OCI-LY1 (cell line): ENCODE results near the gene KCNH1.

ENCODE experiments used
- H2AFZ ChIP-seq: fragments of 200-600 bp; sonication (generic), shearing (Covaris generic); 2 replicates; pipeline ENCODE4 v1.6.0; 2014; ENCODE audit warnings: antibody characterized with exemption, mild to moderate bottlenecking, low read length
- H3F3A ChIP-seq: fragments of 200-600 bp; sonication (generic), shearing (Covaris generic); 2 replicates; pipeline ENCODE4 v1.6.0; 2014; ENCODE audit warnings: mild to moderate bottlenecking, antibody characterized with exemption, low read length, moderate library complexity; ENCODE audit not compliant: insufficient read depth
- H3K27ac ChIP-seq: fragments of 200-600 bp; sonication (generic); 2 replicates; pipeline ENCODE4 v1.5.1; 2014; ENCODE audit warnings: low read length, mixed run types, mild to moderate bottlenecking, low read depth; ENCODE audit not compliant: poor library complexity, severe bottlenecking
- H3K27me3 ChIP-seq: fragments of 200-600 bp; sonication (generic); 2 replicates; pipeline ENCODE4 v1.6.0; 2014; ENCODE audit warnings: antibody characterized with exemption, mild to moderate bottlenecking, low read length, moderate library complexity; ENCODE audit not compliant: insufficient read depth
- H3K36me3 ChIP-seq: fragments of 200-600 bp; sonication (generic); 2 replicates; pipeline ENCODE4 v1.6.1; 2014; ENCODE audit warnings: mild to moderate bottlenecking, antibody characterized with exemption, low read length, moderate library complexity, mixed read lengths; ENCODE audit not compliant: insufficient read depth
- H3K4me1 ChIP-seq: fragments of 200-600 bp; sonication (generic); 2 replicates; pipeline ENCODE4 v1.5.1; 2014; ENCODE audit warnings: mild to moderate bottlenecking, low read length, moderate library complexity; ENCODE audit not compliant: insufficient read depth, severe bottlenecking
- H3K4me2 ChIP-seq: fragments of 200-600 bp; sonication (generic), shearing (Covaris generic); 2 replicates; pipeline ENCODE4 v1.6.1; 2014; ENCODE audit warnings: low read length
- H3K4me3 ChIP-seq: fragments of 200-600 bp; sonication (generic); 2 replicates; pipeline ENCODE4 v1.5.1; 2014; ENCODE audit warnings: low read length, low read depth, mild to moderate bottlenecking, mixed read lengths; ENCODE audit not compliant: poor library complexity, severe bottlenecking
- H3K79me2 ChIP-seq: fragments of 200-600 bp; shearing (Covaris generic); 2 replicates; pipeline ENCODE4 v1.6.1; 2016; ENCODE audit warnings: mixed run types, low read length, mixed read lengths; ENCODE audit not compliant: insufficient read depth
- H3K9ac ChIP-seq: fragments of 200-600 bp; sonication (generic), shearing (Covaris generic); 2 replicates; pipeline ENCODE4 v1.6.1; 2014; ENCODE audit warnings: mild to moderate bottlenecking, low read length, mixed read lengths
- H3K9me2 ChIP-seq: fragments of 200-600 bp; sonication (generic), shearing (Covaris generic); 2 replicates; pipeline ENCODE4 v1.6.1; 2014; ENCODE audit warnings: low read depth, mild to moderate bottlenecking, low read length, mixed read lengths
- H3K9me3 ChIP-seq: fragments of 200-600 bp; shearing (Covaris generic); 2 replicates; pipeline ENCODE4 v1.6.1; 2014; ENCODE audit warnings: low read length, mixed read lengths
- H4K20me1 ChIP-seq: fragments of 200-600 bp; sonication (generic), shearing (Covaris generic); 2 replicates; pipeline ENCODE4 v1.6.0; 2016; ENCODE audit warnings: mild to moderate bottlenecking, low read length; ENCODE audit not compliant: insufficient read depth
- CTCF ChIP-seq: fragments of 200-600 bp; sonication (generic), shearing (Covaris generic); IDR thresholded peaks from 2 replicates; pipeline ENCODE4 v1.5.1; 2017; ENCODE audit warnings: mild to moderate bottlenecking, antibody characterized with exemption, low read length, moderate library complexity, mixed read lengths
- EZH2 ChIP-seq: fragments of 200-600 bp; sonication (generic), shearing (Covaris generic); IDR thresholded peaks from 2 replicates; pipeline ENCODE4 v1.8.0; 2017; ENCODE audit warnings: borderline replicate concordance, mixed run types, mild to moderate bottlenecking, antibody characterized with exemption, low read length, moderate library complexity, mixed read lengths

KCNH1 gene

DNA sequence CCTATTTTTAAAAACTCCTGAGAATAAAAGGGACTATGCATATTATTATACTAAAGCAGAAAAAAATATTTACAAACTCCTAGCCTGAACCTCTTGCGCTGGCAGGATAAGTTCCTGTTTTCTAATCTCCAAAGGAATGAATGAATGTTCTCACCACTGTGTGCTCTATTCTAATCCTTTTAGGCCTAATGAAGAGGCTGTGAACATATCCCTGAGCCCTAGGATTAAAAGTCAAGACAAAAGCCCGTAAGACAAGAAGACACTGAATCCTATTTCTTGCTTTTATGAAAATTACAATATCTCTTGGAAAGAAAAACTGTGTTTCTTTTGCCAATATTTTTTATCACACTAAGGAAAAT is 487.7 kb downstream of the KCNH1 start:
- no peaks in the 10 kb centered on the region for H3K9me2 ChIP-seq
- H3K9ac ChIP-seq: no peak overlapping the region
- no peak overlapping the region for H3K4me3 ChIP-seq
- no peaks in the 10 kb centered on the region for H3K9me3 ChIP-seq
- H3F3A ChIP-seq: no peaks in the 10 kb centered on the region
- no peaks in the 10 kb centered on the region for H3K36me3 ChIP-seq
- no peaks in the 10 kb centered on the region for H3K27me3 ChIP-seq
- no peaks in the 10 kb centered on the region for H3K4me1 ChIP-seq
- H3K4me2 ChIP-seq: no peak overlapping the region
- TF ChIP-seq CTCF (no peak), EZH2 (no peak)
- no peaks in the 10 kb centered on the region for H4K20me1 ChIP-seq
- no peak overlapping the region for H2AFZ ChIP-seq
- H3K27ac ChIP-seq: no peak overlapping the region
- H3K79me2 ChIP-seq: no peaks in the 10 kb centered on the region

DNA sequence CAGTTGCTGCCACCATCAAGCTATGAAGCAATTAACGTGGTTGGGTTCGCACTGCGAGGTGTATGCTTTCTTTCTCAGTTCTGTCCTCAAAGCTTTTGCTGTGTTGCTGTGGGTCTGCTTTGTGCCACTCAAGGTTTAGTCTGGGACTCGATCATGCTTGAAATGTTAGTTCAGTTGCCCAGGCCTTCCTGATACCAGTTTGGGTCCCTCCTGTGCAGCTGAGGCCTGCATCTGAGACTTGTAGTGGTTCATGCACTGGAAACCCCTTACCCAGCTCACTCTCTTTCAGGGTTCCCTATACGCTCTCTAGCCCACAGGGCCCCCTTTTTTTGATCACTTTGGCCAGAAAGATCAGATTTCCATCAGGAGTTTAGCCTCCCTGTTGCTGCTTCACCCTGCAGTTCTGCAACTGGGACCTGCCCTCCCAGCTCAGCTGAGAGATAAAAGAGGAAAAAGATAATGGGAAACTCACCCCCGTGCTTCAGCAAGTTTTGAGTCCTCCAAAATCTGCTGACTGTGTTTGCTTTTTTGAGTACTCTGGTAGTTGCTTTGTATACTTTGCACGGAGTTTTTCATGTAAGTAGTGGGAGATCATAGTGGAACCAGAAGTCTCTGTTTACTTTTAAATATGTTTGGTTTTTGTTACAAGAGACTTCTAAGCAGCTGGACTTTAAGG is 488.2 kb downstream of the KCNH1 start:
- H3K9me3 ChIP-seq: no peaks in the 10 kb centered on the region
- H4K20me1 ChIP-seq: no peaks in the 10 kb centered on the region
- H2AFZ ChIP-seq: no peak overlapping the region
- no peaks in the 10 kb centered on the region for H3K79me2 ChIP-seq
- H3K4me2 ChIP-seq: no peak overlapping the region
- H3K27me3 ChIP-seq: no peaks in the 10 kb centered on the region
- H3K4me3 ChIP-seq: no peak overlapping the region
- no peaks in the 10 kb centered on the region for H3K9me2 ChIP-seq
- no peak overlapping the region for H3K27ac ChIP-seq
- TF ChIP-seq EZH2: no peak
- no peak for TF ChIP-seq CTCF
- H3K4me1 ChIP-seq: no peaks in the 10 kb centered on the region
- no peaks in the 10 kb centered on the region for H3K36me3 ChIP-seq
- H3F3A ChIP-seq: no peaks in the 10 kb centered on the region
- H3K9ac ChIP-seq: no peak overlapping the region

DNA sequence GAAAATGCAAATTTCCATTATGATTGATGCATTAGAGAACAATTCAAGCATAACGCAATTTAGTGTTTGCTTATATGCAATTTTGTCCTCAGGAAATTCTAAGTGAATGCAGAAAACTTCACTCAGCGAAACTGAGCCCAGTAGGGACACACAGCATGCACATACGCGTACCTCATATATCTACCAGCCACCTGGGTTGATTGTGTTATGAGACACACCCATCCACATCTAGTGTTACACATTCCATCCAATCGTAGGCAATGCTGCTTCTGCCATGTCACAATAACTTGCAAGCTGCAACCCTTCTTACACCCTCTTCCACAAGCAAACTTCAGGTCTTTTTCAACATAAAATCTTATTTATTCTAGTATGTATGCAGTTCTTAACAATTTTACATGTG is 492.4 kb downstream of the KCNH1 start:
- Histone ChIP-seq H3K9me2 (no peaks in the 10 kb centered on the region), H4K20me1 (no peaks in the 10 kb centered on the region), H3F3A (no peaks in the 10 kb centered on the region), H3K9me3 (no peaks in the 10 kb centered on the region), H3K4me2 (no peak overlapping the region), H3K27ac (no peak overlapping the region), H3K79me2 (no peaks in the 10 kb centered on the region), H3K36me3 (no peaks in the 10 kb centered on the region), H3K4me3 (no peak overlapping the region), H3K27me3 (no peaks in the 10 kb centered on the region), H2AFZ (no peak overlapping the region), H3K4me1 (no peaks in the 10 kb centered on the region), H3K9ac (no peak overlapping the region)
- no peak for TF ChIP-seq EZH2
- no peak for TF ChIP-seq CTCF
